Hematopoietic multipotent progenitor cell treated with erythropoietin and hydrocortisone succinate and interleukin-3 and kit ligand, for 8 days (in vitro differentiated cells): Measurements from ENCODE around the gene SCUBE3.

Experiments used
- DNase-seq: peaks from one replicate; pipeline ENCODE4 v3.0.0-alpha.2; 2015

Gene SCUBE3

DNA sequence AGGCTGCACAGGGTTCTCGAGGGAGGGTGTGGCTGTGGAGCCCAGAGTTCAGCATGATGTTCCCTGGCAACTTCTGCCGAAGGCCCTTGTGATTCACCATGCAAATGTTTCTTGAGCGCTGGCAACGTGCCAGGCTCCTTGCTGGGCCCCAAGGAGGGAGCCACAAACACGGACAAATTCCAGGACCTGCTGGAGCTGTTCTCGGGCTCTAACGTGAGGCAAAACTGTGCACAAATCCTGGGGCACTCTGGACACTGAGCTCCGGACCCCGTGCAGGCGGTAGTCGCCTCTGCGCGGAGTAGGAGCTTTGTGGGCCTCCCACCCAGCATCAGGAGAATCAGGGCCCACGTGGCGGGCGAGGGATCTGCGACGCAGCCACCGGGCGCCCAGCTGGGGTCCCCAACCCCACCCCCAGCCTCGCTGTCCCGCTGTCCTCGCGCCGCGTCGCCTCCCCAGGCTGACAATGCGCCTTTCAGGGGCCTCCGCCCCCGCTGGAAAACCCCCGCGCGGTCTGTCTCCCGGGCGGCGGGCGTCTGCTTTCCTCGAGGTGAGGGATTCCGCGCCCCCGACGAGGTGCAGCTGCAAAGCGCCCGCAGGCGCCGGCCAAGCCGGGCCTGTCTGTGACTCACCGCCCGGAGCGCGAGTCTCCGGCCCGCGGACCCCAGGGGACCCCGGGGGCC, 31.7 kb upstream of the SCUBE3 start:
- peak; percentile 59 for DNase-seq

DNA sequence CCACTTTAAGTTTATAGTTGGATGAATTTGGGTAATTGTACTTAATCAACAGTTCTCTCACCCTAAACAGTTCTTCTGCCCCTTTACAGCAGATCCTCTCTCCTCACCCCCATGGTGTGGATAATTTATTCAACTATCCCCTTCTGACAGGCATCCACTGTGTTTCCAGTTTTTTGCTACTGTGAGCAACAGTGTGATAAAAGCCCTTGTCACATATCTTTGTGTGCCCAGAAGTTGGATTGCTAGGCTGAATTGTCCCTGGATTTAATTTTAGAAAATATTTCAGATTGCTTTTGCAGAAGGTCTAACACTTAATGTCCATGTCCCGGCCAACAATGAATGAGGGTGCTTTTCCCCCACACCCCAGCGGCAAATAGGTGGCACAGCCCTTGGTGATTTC, 30.5 kb upstream of the SCUBE3 start:
- peak; percentile 6 for DNase-seq

DNA sequence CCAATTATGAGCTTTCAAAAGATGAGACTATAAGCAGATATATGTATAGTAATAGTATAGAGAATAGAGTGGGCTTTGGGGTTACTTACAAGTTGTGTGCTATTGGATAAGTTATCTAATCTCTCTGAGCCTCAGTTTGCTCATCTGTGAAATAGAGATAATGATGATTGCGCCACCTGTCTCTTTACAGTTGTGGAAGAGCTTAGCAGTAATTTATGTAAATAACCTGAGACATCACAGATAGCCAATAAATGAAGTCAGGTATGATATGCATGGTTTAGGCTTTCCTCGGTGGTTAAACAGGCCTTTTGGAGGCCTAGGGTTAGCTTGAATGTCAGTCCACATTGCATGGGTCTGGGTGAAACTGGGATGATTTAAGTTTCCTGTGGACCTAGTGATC, 29.8 kb upstream of the SCUBE3 start:
- DNase-seq = peak; percentile 73

DNA sequence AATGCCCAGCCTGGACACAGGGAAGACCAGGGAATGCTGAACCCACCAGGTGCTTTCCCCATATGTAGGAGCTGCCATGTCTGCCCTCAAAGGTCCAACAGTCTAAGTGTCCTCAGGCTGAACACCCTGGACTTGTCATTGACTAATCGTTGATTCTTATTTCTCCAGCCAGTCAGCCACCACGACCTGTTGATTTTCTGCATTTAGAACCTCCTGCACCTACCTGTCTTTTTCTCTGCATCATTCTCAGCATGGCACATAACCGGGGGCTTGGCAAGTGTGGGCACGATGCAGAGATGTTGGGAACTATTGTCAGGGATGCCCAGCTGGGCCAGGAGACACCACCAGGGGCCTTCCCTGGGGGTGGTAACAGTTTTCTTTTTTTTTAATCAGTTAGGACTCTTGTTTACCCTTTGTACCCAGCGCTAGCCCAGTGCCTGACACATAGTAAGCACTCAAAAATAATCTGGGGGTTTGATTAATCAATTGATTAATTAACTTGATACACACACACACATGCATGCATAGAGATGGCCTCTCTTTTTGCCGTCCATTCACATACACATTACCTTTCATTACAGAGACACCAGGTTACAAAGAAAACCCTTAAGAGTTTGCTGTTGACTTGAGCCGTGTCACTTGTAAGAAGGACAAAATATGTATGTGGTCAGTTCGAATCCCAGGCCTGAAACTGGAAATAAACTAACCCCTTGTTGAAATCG, 29.0 kb upstream of the SCUBE3 start:
- no peak for DNase-seq

DNA sequence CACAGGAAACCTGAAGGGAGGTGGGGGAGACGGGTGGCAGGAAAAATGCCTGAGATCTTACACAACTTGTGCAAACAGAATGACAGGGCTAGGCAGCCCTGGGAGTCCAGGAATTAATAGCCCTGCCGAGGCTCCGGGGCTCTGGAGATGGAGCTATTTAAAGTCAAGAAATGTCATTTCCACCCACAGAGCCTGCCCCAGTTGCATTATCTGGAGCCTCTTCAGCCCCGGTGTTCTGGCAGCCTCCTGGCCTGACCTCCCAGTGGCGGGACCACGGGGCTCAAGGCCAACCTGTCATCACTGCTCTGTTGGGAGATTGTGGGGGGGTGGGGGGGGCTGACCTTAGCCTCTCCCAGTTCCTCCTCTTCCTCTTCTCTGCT, 28.5 kb upstream of the SCUBE3 start:
- DNase-seq = no peak

DNA sequence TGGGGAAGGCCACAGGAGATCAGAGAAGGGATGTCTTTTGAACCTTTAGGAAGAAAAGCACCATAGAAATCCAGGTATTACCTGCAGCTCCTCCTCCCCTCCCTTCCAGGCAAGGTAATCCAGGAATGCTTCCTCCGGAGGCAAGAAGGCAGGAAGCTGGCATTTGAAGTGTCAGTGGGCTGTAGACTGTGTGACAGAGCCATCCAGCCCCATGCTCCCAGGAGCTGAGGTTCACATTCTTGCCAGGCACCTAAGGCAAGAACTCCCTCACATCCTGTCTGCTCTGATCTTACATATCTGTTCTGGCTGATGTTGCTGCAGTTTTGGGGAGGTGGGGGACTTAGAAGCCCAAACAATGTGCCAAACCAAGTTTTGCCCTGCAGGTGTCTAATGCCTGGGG, 27.8 kb upstream of the SCUBE3 start:
- no peak for DNase-seq

DNA sequence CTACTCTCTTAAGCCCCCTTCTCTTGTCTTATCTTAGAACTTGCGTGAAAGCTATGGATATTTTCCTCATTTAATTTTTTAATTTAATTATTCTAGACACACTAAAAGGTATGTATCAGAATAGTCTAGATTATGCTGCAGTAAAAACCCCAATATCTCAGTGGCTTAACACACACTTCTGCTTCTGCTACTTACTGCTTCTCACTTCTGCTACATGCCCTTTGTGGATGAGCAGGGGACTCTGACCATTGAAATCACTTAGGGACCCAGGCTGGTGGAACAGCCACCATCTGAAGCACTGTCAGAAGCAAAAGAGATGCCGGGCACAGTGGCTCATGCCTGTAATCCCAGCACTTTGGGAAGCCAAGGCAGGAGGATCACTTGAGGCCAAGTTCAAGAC, 27.2 kb upstream of the SCUBE3 start:
- no peak for DNase-seq

DNA sequence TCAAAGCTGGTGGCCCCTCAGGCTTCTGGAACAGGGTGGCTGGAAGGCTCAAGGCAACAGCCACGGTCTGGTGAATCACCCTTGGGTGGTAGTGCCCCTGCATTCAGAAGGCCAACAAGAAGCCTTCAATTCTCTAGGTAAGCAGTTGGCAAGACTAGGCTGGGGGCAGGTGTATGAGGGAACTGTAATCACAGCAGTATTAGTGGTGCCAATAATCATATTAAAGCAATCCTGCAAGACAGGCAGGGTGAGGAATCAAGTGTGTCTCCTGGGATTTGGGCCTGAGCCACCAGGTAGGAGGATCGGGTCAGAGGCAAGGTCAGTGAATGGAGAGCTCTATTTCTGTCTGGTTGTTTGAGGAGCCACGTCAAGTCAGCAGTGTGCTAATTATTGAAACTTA, 24.9 kb upstream of the SCUBE3 start:
- DNase-seq = no peak

DNA sequence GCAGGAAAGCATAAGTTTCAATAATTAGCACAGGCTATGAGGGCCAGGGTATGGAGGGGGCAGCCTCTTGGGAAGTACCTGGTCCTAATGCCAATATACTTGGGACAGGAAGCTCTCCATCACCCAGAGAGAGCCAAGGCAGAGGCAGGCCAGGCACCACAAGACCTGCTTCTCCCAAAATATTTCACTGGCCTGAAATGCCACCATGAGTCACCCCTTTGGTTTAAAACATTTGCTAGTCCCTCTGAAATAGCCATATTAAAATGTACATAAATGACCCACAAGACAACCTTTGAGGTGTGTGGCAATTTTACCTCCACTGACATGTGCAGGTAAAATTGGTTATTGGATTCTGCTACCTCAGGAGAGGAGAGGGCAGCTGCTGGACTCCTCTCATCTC, 23.4 kb upstream of the SCUBE3 start:
- no peak for DNase-seq

DNA sequence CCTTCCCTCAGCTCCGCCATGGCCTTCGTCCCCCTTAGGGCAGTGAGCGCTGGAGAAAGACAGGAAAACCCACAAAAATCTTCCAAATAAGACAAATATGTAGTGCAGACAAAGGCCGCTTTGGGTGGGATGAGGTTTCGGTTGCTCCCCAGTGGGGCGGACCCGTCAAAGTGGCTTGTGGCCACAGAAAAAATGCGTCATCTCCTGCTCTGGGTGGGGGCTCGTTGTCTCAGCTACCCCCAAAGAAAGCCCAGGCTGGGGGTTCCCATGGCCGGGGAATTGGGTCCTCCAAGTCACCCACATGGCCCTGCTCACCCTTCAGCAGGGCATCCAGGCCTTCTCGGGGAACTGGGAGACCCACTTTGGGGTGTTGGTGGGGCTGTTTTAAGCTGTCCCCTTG, 21.9 kb upstream of the SCUBE3 start:
- no peak for DNase-seq

DNA sequence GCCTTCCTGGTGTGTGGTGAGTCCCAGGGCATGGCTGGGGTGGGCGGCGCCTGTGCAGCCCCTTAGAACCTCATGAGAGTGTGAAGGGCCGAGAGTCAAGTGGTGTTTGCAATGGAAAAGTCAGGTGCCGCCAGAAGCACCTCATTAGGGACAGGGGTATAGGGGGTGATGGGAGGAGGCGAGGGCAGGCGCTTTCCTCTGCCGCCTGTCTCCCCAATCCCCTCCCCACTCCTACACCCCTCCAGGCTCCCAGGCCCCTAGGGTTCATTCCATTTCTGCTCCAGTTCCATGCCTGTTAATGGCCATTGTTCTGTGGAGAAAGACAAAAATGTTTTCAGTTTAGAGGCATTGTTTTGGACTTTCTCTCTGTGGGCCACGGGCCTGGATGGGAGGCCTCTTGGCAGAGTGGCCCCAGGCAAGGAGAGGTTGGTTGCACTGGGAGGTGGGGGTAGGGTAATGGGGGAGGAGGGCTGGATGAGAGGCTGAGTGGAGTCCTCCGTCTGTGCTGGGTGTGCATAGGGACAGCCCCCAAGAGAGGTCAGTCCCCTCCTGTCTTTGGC, 21.4 kb upstream of the SCUBE3 start:
- DNase-seq = no peak

DNA sequence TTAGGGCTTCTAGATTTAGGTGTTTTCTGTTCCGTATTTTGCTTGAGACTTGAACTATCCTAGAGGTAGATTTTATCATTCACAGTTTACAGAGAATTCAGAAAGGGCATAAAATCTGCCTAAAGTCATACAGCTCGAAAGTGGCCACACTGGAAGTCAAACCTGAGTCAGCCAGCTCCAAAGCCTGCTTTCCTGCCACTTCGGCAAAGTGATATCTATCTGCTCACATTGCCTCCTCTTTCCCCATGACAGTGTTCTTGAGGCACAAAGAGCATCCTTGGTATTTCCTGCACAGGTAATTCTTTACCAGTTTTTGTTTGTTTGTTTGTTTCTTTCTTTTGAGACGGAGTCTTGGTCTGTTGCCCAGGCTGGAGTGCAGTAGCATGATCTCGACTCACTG, 19.4 kb upstream of the SCUBE3 start:
- DNase-seq = no peak

DNA sequence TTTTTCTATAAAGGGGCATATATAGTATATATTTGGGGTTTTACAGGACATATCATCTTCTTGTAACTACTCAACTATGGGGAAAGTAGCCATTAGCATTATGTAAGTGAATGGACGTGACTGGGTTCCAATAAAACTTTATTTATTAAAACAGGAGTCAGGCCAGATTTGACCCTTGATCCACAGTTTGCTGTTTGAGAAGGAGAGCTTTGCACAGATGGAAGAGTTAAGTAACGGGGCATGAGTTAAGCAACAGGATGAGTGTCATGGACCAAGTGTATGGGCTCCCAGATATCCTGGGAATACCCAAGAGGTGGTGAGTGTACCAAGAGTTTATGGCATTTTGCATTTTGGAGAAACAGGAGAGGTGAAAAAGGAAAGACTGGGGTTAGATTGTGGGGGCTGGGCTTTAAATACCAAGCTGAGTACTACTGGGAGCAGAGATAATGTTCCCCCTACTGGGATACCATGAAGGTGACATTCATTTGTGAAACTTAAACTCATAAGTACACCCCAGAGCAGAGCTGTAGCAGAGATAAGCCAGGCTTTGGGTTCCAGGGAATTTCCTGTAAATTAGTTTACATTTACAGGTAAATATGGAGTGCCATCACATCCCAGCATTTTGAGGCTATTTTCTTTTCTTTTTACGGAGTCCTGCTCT, 18.5 kb upstream of the SCUBE3 start:
- no peak for DNase-seq

DNA sequence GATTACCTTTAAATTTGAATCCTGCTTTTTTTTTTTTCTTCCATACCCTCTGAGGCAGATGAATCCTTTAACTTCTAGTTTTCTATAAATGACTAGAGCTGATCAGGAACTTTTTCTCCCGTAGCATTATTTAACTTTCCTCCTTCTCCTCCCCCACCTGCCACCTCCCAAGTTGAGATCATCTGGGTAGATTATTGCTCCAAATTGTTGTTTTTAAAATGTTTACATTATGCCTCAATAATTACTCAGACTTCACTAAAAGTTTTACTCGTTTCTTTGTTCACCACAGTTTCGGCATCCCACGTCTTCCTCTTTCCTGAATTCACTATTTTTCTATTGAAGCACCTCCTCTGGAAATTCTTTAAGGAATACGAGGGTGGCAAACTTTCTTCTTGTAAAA, 16.6 kb upstream of the SCUBE3 start:
- DNase-seq = no peak

DNA sequence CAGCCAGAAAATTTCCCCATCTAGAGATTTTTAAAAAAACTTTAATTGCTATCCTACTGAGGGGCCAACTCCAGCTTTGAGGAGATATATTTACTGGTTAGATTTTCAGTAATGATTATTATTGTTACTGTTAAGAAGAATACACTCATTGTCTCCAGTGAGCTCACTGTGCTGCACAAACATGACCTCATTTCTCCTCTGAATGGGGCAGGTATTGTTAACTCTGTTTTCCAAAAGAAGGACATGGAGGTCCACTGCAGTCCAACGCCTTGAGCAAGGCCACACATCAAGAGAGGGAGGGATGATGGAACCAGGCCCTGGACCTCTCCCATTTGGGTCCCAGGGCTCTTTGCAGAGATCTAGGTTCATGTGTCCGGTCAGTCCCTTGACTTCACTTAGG, 13.9 kb upstream of the SCUBE3 start:
- no peak for DNase-seq

DNA sequence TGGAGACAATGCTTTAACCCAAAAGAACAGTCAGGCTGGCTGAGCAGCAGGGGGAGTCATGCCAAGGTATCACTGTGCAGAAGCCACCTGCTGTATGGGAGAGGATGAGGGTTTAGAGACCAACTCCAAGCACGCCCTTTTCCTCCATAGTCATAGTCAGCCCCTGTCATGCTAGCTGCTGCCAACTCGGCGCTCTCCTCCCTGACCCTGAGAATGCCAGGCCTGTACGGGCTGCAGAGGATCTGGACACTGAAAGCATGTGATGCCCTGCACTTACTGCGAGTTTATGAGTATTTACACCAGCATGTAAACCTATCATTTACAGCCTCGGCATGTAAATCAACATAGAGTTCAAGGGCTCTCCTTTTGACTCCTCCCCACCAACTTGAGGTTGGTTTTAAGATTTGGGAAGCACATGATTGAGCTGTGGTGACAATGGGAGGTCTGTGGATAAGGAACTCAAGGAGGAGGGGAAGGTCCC, 11.7 kb upstream of the SCUBE3 start:
- no peak for DNase-seq

DNA sequence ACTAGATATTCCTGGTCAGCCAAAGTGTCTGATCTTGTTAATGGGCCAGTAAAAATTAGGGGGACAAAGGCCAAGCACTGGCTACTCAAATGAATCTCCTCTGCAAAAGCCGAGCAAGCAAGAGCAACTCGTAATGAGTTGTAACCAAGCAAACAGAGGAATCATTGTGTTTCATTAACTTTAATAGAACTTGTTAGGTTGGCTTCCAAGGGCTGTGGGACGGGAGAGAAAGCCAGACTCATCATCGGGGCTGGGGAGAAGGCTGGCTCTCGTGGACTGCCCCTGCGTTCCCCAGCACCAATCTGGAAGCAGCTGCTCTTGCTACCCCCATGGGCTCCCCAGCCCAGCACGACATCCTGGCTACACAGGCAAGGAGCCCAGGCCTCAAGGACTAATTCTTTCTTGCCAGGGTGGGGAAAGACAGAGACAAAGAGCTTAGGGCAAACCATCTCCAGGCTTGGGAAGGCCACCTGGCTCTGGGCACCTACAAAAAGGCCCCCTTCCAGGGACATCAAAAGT, 10.5 kb upstream of the SCUBE3 start:
- DNase-seq = no peak

DNA sequence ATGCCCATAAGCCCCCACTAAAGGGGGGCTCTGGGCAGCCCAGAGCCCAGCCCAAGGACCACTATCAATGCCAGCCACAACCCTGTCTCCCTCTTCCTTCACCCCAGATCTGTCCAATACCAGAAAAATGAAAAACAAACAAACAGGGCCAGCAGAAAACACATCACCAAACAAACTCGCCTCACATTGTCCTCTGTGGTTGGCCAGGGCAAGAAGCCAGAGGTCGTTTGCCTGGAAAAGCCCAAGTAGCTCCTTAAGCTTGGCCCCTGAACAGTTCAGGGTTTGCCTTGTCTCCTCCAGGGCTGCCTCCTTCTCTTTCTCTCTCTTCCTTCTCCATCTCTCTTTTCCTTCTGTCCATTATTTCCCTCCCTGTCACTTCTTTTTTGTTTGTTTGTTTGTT, 10.1 kb upstream of the SCUBE3 start:
- no peak for DNase-seq

DNA sequence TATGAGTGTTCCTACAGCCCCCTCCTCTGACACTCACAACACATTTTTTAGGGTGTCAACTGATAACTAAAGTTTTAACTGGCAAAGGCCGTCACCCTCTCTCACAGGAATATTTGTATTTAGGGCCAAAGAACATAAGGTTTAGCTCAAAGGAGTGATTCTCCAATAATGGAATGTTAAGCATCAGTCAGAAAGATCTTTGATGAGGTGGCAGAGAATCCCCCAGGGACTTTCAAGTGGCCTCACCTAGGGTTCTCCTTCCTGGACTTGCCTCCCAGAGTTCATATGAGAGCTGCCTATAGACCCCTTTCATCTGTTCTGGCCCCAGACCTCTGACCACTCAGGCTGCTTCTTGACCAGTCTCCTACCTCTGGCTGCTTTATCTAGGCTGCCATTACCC, 7.4 kb upstream of the SCUBE3 start:
- DNase-seq = no peak

DNA sequence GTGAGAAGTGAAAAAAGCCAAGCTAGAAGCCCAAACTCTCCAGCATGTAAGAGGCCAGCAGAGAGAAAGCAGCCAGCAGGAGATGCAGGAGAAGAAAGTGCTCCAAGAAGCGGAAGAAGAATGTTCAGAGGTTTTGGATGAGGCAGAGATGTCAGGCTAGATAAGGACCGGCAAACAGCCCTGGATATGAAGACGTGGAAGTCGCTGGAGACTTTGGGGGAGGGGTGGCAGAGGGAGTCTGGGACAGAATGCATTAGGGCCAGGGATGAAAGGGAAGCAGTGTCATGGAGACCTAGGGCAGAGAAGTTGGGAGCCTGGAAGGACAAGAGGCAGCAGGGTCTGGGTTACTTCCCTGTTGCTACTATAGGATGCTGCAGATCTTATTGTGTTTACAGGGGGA, 5.3 kb upstream of the SCUBE3 start:
- DNase-seq = no peak

DNA sequence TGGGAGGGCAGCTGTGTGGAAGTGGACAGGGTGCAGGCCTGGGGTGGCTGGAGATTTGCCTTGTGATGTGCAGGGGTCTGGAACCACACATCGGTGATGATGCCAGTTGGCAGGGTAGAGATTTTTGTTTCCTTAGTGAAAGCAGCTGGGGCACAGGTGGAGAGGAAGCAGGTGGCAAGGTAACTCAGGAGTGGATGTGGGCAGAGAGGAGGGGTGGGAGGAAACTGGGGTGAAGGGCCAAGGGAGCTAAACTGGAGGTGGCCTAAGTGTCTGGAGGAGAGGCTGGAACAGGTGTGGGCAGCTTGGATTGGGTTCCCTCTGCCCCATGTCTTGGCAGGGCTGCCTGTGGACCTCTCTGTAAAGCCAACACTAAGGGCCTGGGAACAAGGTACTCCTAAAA, 4.7 kb upstream of the SCUBE3 start:
- DNase-seq = no peak

DNA sequence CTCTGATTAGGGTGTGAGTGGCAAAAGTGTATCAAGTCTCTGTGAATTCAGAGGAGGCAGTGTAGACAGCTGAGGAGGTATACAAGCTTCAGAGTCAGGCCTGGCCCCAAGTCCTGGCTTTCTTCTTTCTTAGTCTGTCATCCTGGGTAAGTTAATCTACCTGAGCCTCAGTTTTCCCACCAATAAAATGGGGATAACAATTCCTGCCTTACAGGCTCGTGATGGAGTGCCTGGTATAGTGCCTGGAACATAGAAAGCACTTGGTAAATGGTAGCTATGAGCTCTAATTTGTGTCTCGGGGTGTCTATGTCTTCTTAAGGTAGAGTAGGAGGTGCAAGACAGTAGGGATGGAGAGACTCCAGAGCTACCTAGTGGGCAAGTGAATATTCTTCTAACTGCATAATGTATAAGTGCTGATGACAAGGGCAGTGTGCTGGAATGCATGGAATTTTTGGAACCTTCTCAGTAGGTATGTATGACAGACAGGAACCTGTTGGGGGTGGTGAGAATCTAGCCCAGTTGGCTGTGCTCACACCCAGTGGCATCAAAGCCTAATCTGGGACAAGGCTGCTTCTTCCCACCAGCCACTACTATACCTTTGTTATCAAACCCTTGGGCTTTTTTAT, 4.0 kb upstream of the SCUBE3 start:
- peak; percentile 45 for DNase-seq

DNA sequence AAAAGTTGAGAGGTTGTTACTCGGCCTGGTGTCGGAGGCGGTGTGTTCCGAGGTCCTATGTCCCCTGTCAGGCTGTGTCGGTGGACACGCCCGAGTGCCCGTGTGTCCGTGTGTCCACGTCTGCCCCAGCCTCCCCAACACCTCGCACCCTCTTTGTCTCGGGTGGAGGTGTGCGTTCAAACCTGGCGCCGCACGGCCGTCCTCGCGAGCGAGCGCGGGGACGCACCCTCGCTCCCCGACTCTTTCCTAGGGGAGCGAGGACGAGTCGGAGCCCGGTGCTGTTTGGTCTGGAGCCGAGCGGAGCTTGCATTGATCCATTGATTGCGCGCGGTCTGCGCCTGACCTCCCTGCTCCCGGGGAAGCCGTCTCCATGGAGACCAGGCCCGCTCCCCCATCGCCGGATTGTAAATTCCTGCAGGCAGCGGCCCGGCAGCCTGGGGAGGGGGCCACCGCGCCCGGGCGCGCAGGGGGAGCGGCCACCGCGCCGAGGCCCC, 411 bp upstream of the SCUBE3 start:
- no peak for DNase-seq
